Activated T-helper 2 cell treated with anti-CD3 and anti-CD28 coated beads, Interferon-gamma antibody, Interleukin-2, Interleukin-4, amounts not matched to agents 10 μg/mL and 5 μg/mL and 100 μg/mL, durations not matched to agents 14 hours and 24 hours and 36 hours (primary cell): ENCODE data around the gene ZWILCH. TPM values are rescaled to one million over a fixed set of nuclear protein-coding genes. Genes with fewer than 3 reads are reported as not detected.
A peak's percentile ranks its signal among the peaks of the same experiment; 100 is the strongest.

Experiments used
- DNase-seq: peaks from one replicate; pipeline ENCODE4 v3.0.0; 2021; ENCODE audit warnings: low spot score
- H3K27ac Mint-ChIP-seq: one replicate; pipeline ENCODE4 v1.8.0; 2021; ENCODE audit warnings: mixed read lengths
- H3K27me3 Mint-ChIP-seq: one replicate; pipeline ENCODE4 v1.8.0; 2021; ENCODE audit warnings: low read depth, mixed read lengths
- H3K36me3 Mint-ChIP-seq: one replicate; pipeline ENCODE4 v1.8.0; 2021; ENCODE audit warnings: low read depth, mixed read lengths
- H3K4me1 Mint-ChIP-seq: one replicate; pipeline ENCODE4 v1.8.0; 2021; ENCODE audit warnings: low read depth, mixed read lengths
- H3K4me3 Mint-ChIP-seq: one replicate; pipeline ENCODE4 v1.8.0; 2021; ENCODE audit warnings: low read depth, mild to moderate bottlenecking, moderate library complexity, mixed read lengths
- H3K9me3 Mint-ChIP-seq: one replicate; pipeline ENCODE4 v1.8.0; 2021; ENCODE audit warnings: mixed read lengths
- intact Hi-C: fragments of 100-400 bp; cut with micrococcal nuclease; formaldehyde crosslinking; loops from one replicate; pipeline ENCODE4 v1.15.1; 2023
- total RNA-seq: library from RNA; stranded (reverse); gene quantifications from 2 replicates; pipeline ENCODE4 v1.2.3, GENCODE V29; 2022

ZWILCH gene
- total RNA-seq, 1 donor from 2014 or later = 34.5 TPM

GRCh38 chr15:66474963-66475362 is 30.2 kb upstream of the ZWILCH start:
- H3K27ac Mint-ChIP-seq = peak overlapping the region; percentile 7
- peaks cover 28% of the 10 kb centered on the region for H3K36me3 Mint-ChIP-seq
- no peaks in the 10 kb centered on the region for H3K9me3 Mint-ChIP-seq
- no peak for DNase-seq
- H3K4me1 Mint-ChIP-seq = peaks cover 54% of the 10 kb centered on the region
- H3K4me3 Mint-ChIP-seq = no peak overlapping the region
- intact Hi-C loops = no loop called here
- no peaks in the 10 kb centered on the region for H3K27me3 Mint-ChIP-seq

GRCh38 chr15:66476535-66476934 is 28.6 kb upstream of the ZWILCH start:
- intact Hi-C loops = no loop called here
- no peak for DNase-seq
- Mint-ChIP-seq H3K9me3 (no peaks in the 10 kb centered on the region), H3K36me3 (peaks cover 36% of the 10 kb centered on the region), H3K27ac (peak overlapping the region; percentile 76), H3K27me3 (no peaks in the 10 kb centered on the region), H3K4me3 (no peak overlapping the region), H3K4me1 (peaks cover 42% of the 10 kb centered on the region)

- H3K4me3 Mint-ChIP-seq = no peak overlapping the region
- no peaks in the 10 kb centered on the region for H3K27me3 Mint-ChIP-seq
- DNase-seq = no peak
- peaks cover 39% of the 10 kb centered on the region for H3K4me1 Mint-ChIP-seq
- no peaks in the 10 kb centered on the region for H3K9me3 Mint-ChIP-seq
- intact Hi-C loops = no loop called here
- peaks cover 40% of the 10 kb centered on the region for H3K36me3 Mint-ChIP-seq
- H3K27ac Mint-ChIP-seq = peak overlapping the region; percentile 55
Observed at GRCh38 chr15:66477011-66477410, 28.1 kb upstream of the ZWILCH start.

DNA sequence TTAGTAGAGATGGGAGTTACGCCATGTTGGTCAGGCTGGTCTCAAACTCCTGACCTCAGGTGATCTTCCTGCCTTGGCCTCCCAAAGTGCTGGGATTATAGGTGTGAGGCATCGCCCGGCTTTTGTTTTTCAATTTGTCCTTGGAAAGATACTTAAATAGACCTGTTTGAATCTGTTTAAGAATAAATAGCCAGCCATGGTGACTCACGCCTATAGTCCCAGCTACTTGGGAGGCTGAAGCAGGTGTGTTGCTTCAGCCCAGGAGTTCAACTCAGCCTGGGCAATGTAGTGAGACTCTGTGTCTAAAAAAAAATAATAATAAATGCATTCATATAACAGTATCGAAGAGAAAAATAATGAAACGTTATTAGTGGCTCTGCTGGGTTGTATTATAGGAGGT is 24.9 kb upstream of the ZWILCH start:
- H3K27ac Mint-ChIP-seq = no peak overlapping the region
- DNase-seq = no peak
- H3K9me3 Mint-ChIP-seq = no peaks in the 10 kb centered on the region
- intact Hi-C loops = no loop called here
- H3K4me1 Mint-ChIP-seq = peaks cover 17% of the 10 kb centered on the region
- peaks cover 40% of the 10 kb centered on the region for H3K36me3 Mint-ChIP-seq
- H3K4me3 Mint-ChIP-seq = no peak overlapping the region
- H3K27me3 Mint-ChIP-seq = no peaks in the 10 kb centered on the region

- H3K36me3 Mint-ChIP-seq = peaks cover 47% of the 10 kb centered on the region
- no peak overlapping the region for H3K4me3 Mint-ChIP-seq
- no peak overlapping the region for H3K27ac Mint-ChIP-seq
- no peaks in the 10 kb centered on the region for H3K9me3 Mint-ChIP-seq
- intact Hi-C loops = no loop called here
- peaks cover 7% of the 10 kb centered on the region for H3K4me1 Mint-ChIP-seq
- no peaks in the 10 kb centered on the region for H3K27me3 Mint-ChIP-seq
- no peak for DNase-seq
Observed at GRCh38 chr15:66481107-66481856, 23.8 kb upstream of the ZWILCH start.

DNA sequence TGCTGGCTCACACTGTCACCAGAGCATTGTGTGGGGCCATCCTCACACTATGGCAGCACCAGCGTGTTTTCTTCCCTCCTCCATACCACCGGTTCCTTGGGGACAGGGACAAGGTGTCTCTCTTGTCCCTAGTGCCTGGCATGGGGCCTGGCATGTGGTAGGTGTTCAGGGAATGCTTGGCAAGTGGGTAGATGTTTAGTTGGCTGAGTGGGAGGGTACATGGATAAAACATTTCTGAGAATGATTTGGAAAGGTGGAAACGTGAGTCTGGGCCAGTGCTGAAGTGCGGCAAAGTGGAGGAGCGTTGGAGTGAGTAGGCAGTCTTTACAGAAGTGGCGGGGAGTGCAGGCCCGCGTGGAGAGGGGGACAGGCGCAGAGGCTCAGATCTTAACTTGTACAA is 22.6 kb upstream of the ZWILCH start:
- H3K4me1 Mint-ChIP-seq = no peaks in the 10 kb centered on the region
- H3K27me3 Mint-ChIP-seq = no peaks in the 10 kb centered on the region
- intact Hi-C loops = no loop called here
- H3K9me3 Mint-ChIP-seq = no peaks in the 10 kb centered on the region
- H3K36me3 Mint-ChIP-seq = peaks cover 57% of the 10 kb centered on the region
- DNase-seq = no peak
- H3K27ac Mint-ChIP-seq = no peak overlapping the region
- H3K4me3 Mint-ChIP-seq = no peak overlapping the region

- Mint-ChIP-seq H3K27me3 (no peaks in the 10 kb centered on the region), H3K4me1 (no peaks in the 10 kb centered on the region), H3K4me3 (no peak overlapping the region), H3K36me3 (peaks cover 63% of the 10 kb centered on the region), H3K27ac (no peak overlapping the region), H3K9me3 (no peaks in the 10 kb centered on the region)
- intact Hi-C loops = no loop called here
- DNase-seq = no peak
Observed at GRCh38 chr15:66483131-66483566, 22.0 kb upstream of the ZWILCH start.

- intact Hi-C loops = no loop called here
- H3K27ac Mint-ChIP-seq = no peak overlapping the region
- no peaks in the 10 kb centered on the region for H3K4me1 Mint-ChIP-seq
Observed at GRCh38 chr15:66484539-66485112, 20.5 kb upstream of the ZWILCH start.

DNA sequence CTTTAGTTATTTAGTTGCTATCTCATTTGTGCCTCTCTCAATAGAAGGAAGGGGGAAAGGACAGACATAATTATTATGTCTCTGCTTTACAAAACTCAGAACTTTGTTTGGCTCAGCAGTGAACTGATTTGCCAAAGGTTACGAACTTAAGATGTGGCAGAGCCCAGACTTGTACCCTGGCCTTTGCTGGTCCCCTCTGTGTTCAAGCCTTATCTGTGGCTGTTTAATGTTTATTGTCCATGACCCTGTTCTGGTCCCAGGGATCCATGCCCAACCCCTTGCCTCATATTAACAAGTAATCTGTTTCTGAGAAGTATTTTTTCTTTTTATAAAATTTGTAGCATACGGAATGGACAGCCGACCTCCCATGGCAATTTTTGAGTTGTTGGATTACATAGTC is 18.2 kb upstream of the ZWILCH start:
- DNase-seq = no peak
- Mint-ChIP-seq H3K27me3 (no peaks in the 10 kb centered on the region), H3K36me3 (peaks cover 79% of the 10 kb centered on the region), H3K4me3 (no peak overlapping the region), H3K27ac (no peak overlapping the region), H3K9me3 (no peaks in the 10 kb centered on the region), H3K4me1 (peaks cover 7% of the 10 kb centered on the region)
- intact Hi-C loops = no loop called here

More at GRCh38 chr15:66484539-66485112, 20.5 kb upstream of the ZWILCH start:
- Mint-ChIP-seq H3K9me3 (no peaks in the 10 kb centered on the region), H3K4me3 (no peak overlapping the region), H3K27me3 (no peaks in the 10 kb centered on the region), H3K36me3 (peaks cover 72% of the 10 kb centered on the region)
- no peak for DNase-seq

DNA sequence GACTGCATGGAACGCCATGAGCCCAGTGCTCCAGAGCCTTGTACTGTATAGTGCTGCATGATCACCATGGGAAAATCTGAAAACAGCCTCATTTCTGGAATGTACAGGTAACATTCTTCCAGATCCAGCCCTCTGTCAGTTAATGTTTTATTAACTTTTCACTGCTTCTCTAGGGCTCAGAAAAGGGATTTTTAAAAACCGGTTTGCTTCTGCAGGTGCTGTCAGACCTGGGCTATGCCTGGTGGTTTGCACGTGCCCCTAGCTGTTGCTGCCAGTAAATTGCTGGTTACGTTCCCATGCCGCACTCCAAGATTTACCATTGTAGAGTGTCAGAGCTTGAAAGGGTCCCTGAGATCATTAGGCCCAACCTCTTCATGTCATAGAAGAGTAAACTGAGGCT is 16.6 kb upstream of the ZWILCH start:
- H3K27me3 Mint-ChIP-seq = no peaks in the 10 kb centered on the region
- DNase-seq = no peak
- no peak overlapping the region for H3K4me3 Mint-ChIP-seq
- H3K36me3 Mint-ChIP-seq = peaks cover 81% of the 10 kb centered on the region
- no peak overlapping the region for H3K27ac Mint-ChIP-seq
- intact Hi-C loops = no loop called here
- peaks cover 7% of the 10 kb centered on the region for H3K4me1 Mint-ChIP-seq
- no peaks in the 10 kb centered on the region for H3K9me3 Mint-ChIP-seq

DNA sequence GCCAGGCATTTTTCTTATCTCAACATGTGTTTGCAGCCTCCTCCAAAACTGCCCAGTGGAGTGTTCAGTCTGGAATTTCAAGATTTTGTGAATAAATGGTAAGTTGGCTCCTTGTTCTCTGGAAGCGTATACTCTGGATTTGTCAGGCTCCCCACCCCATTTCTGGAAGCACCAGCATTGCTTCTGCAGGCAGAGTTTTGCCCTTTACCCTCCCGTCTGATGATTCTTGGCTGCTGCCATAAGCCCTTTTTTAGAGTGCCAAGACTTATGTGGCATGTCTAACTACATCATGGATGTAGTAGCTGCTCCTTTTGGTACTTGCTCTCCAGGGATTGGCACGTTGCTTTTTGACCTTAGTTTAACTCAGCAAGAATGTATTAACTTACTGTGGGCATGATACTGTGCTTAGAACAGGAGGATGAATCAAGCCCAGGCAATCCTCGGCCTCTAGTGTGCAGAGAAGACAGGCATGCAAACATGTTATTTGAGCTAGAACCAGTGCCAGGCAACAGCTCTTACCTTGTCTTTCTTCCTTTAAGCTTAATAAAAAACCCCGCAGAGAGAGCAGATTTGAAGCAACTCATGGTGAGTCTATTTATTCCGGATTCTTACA is 15.8 kb upstream of the ZWILCH start:
- no peak overlapping the region for H3K4me3 Mint-ChIP-seq
- H3K36me3 Mint-ChIP-seq = peaks cover 87% of the 10 kb centered on the region
- H3K9me3 Mint-ChIP-seq = no peaks in the 10 kb centered on the region
- no peak overlapping the region for H3K27ac Mint-ChIP-seq
- DNase-seq = no peak
- H3K27me3 Mint-ChIP-seq = no peaks in the 10 kb centered on the region
- H3K4me1 Mint-ChIP-seq = peaks cover 7% of the 10 kb centered on the region
- intact Hi-C loops = no loop called here

- intact Hi-C loops = no loop called here
- peaks cover 17% of the 10 kb centered on the region for H3K4me1 Mint-ChIP-seq
- peak overlapping the region; percentile 28 for H3K27ac Mint-ChIP-seq
- no peaks in the 10 kb centered on the region for H3K9me3 Mint-ChIP-seq
- DNase-seq = no peak
- H3K4me3 Mint-ChIP-seq = no peak overlapping the region
- H3K27me3 Mint-ChIP-seq = no peaks in the 10 kb centered on the region
- H3K36me3 Mint-ChIP-seq = peaks cover 86% of the 10 kb centered on the region
Observed at GRCh38 chr15:66491846-66492245, 13.3 kb upstream of the ZWILCH start.

GRCh38 chr15:66494262-66494661 is 10.9 kb upstream of the ZWILCH start:
- H3K36me3 Mint-ChIP-seq = peaks cover 90% of the 10 kb centered on the region
- DNase-seq = no peak
- peaks cover 26% of the 10 kb centered on the region for H3K4me1 Mint-ChIP-seq
- H3K27ac Mint-ChIP-seq = peak overlapping the region; percentile 13
- no peak overlapping the region for H3K4me3 Mint-ChIP-seq
- no peaks in the 10 kb centered on the region for H3K27me3 Mint-ChIP-seq
- intact Hi-C loops = no loop called here
- H3K9me3 Mint-ChIP-seq = no peaks in the 10 kb centered on the region
